GM18868 (cell line): ENCODE data around the gene ANKRD2.

Source experiments
- ATAC-seq: cut with Tn5 transposase; IDR thresholded peaks from one replicate; pipeline ENCODE4 v1.9.1; 2021; ENCODE audit warnings: mild to moderate bottlenecking, moderate library complexity; ENCODE audit not compliant: unreplicated experiment

ANKRD2 gene

DNA sequence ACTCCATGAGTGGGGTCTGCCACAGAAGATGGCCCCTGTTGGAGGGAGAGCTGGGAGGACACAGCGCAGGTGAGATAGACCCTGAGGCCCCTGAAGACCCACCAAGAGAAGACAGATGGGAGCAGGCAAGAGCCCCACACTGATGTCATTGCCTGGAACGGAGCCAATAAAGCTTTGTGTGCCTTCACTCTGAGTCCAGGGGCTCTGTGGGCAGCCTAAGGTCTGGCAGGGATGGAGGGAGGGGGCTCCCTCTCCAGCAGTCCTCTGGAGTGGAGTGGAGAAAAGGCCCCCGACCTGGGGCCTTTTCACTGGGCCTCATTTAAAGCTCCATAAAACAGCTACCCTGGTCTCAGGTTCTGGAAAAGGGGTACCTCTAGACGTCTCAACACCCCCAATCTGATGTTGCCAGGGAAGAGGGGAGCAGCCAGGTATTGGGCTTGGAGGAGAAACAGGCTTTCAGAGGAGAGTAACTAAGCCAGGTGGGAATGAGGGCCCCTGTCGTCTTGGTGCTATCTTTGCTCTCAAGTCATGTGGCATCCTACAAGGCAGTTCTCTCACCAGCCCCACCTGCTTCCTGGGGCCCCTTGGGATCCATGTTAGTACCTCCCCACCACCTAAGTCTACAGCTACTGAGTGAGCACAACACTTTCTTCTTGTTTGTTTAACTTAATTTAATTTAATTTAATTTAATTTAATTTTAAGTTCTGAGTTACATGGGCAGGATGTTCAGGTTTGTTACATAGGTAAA lies 18.3 kb downstream of the ANKRD2 start:
- no peak for ATAC-seq

DNA sequence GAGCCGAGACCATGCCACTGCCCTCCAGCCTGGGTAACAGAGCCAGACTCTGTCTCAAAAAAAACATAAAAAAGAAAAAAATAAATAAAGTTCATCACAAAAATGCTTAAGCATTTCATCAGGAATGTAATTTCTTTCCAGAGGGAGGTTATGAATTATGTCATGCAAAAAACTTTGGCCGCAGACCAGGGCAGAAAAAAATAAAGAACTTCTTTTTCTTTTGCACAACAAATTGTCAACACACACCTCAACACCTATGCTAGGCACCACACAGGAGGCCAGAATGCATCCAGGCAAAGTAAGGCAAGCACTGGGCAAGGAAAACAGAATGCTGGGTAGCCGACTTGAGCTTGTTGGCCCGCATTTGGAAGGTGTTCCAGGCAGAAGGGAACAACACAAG lies 20.8 kb downstream of the ANKRD2 start:
- no peak for ATAC-seq

DNA sequence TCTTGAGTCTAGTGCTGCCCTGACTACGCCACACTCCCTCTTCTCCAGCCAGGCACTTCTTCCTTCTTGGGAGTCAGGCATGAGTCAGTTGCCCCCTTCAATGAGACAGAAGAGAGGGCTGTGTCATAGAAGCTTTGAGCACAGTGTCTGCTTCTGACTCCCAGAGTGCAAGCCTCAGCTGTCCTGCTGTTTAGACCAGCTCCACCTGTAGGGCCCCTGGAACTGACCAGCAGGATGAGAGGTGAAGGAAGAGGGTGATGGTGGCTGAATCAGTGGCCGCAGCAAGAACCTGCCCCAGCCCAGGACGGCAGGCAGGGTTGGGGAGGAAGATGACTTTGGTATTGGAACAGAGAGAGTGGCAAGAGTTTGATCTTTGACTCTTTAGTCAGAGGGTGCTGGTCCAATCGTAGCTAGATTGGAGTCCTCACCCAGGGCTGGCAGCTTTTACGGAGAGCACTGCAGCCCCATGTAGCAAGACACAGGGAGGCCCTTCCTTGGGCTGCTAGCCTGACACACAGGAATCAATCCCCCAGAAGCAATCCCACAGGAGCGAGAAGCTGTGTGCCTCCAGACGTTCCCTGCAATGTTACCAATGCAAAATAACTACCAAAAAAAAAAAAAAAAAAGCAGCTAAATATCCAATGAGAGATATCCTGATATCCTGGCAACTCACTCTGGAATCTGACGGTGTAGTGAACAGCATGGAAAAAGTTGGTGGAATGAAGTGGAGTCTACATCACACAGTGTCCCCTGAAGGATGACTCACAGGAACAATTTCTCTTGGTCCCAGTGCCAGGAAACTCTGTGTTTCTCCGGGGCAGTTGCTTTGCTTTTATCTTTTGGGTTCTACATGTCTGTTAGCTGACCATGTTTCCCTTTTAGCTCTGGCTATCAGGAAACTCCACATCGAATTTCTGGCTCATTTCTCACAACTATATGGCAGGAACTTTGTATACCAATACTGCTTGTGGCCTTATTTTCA lies 23.8 kb downstream of the ANKRD2 start:
- no peak for ATAC-seq

DNA sequence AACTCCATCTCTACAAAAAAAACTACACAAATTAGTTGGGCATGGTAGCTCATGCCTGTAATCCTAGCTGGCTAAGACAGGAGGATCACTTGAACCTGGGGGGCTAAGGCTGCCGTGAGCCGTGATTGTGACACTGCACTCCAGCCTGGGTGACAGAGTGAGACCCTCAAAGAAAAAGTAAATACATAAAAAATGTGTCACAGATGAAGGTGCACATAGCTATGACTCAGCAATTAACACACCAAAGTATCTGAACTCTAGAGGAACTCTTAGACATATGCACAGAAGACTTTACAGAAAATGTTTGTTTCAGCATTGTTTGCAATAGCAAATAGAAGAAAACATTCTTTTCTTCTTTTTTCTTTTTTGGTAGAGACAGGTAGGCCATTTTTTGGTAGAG lies 25.2 kb downstream of the ANKRD2 start:
- ATAC-seq: no peak

DNA sequence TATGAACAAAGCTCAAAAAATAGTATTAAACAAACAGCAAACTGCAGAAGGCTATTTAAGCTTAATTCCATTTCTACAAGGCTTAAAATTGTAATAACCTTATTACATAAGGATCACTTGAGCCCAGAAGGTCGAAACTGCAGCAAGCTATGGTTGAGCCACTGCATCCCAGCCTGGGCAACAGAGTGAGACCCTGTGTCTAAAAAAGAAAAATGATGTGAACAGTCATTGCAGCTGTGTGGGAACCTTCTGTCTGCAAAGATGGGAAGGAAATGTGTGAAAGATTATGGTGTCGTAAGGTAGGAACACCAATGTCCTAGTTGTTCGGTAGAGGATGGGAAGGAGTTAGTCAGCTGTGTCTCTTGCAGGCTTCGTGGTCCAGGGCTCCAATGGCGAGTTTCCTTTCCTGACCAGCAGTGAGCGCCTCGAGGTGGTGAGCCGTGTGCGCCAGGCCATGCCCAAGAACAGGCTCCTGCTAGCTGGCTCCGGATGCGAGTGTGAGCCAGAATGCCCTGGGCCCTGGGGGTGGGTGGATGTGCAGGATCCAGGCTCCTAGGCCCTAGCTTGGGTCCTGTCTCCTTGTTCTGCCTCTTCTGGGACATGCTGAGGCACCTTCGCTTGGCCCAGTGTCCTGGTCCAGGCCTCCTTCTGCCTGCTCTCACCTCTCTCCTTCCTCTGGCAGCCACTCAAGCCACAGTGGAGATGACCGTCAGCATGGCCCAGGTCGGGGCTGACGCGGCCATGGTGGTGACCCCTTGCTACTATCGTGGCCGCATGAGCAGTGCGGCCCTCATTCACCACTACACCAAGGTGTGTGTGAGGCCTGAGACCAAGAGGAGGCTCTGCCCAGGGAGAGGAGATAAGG lies 26.1 kb downstream of the ANKRD2 start:
- ATAC-seq: no peak

DNA sequence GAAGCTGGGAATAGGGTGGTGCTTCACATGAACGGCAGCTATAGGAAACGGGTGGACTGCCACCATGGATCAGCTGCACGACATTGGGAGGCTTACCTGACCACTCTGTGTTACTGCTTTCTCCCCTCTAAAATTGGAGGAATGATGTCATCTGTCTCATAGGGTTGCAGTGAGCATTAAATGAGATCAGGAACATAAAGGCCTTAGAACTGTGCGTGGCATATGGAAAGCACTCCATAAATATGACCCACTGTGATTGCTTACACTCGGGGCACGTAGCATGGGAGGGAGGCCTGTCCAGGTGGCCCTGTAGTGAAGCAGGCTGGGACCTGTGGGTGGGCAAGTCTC lies 26.7 kb downstream of the ANKRD2 start:
- ATAC-seq: no peak

DNA sequence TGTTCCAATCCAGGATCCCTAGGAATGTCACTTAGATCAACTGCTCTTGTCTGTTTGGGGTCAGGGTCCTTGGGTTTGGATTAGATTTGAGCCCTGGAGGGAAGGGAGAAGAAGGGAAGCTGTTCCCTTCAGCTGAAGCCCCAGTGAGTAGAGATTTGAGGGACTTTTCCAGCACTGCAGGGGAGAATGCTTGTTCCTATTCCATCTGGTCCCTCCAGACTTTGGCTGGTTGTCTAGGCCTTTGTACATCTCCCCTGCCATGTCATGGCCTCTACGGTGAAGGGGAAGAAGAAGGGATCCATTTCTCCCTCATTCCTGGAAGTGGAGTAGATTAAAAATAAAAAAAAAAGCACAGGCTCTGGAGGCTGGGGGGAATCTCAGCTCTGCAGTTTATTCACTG lies 28.0 kb downstream of the ANKRD2 start:
- no peak for ATAC-seq

DNA sequence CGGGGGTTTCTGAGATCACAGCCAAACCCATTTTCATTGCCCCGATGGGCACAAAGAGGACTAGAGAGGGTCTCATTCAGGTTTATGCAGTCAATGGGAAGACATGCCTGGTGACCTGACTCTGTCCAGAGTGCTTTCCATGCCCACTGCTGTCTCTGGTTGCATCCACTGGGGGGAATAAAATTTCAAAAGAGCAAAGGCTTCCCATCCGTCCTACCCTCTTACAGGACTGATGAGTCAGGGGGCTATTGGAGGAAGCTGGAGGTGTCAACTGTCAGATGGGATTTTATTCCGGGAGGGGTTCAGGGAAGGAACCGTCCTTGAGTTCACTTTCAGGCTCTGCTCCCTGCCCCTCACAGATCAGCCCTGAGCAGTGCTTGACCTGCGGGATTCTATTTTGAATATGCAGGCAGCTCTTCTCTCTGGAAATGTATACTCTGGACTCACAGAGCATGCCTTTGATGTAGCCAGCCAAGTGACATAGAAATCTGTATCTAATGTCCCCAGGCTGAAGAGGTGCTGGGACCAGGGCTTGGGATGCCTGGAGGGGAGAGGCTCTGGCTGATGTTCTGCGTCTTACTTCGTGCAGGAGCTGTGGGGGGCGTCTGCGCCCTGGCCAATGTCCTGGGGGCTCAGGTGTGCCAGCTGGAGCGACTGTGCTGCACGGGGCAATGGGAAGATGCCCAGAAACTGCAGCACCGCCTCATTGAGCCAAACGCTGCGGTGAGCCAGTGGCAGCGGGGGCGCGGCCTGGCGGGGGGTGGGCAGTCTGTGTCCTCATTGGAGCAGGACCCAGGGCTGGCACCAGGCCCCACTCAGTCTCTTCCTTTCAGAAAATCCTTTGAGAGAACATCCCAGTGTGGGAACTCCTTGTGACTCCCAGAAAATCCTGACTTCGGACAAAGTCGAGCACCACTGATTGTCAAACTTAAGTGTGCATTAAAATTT lies 29.0 kb downstream of the ANKRD2 start:
- ATAC-seq: no peak

DNA sequence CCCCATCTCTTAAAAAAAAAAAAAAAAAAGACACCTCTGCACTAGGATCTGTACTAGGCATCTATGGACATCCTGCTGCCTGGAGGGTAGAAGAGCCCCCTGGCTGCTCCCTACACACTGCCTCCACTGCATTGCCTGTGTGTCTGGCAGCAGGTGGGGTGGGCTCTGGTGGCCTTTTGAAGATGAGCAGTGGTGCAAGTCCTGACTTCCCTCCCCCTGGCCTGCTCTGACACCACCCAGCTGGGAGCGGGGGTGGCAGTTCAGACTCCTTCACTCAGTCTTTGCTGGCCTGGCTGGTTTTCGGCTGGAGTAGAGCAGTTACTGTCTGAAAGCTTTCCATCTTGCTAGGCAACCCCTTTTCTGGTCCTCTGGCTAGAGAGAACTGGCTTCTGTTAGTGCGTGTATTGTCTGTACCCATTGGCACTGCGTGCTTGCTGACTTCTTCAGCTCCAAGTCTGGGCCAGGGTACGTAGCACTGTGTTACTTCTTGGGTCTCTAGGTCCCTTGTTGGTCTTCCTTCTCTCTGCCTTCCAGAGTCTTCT lies 34.6 kb downstream of the ANKRD2 start:
- no peak for ATAC-seq

DNA sequence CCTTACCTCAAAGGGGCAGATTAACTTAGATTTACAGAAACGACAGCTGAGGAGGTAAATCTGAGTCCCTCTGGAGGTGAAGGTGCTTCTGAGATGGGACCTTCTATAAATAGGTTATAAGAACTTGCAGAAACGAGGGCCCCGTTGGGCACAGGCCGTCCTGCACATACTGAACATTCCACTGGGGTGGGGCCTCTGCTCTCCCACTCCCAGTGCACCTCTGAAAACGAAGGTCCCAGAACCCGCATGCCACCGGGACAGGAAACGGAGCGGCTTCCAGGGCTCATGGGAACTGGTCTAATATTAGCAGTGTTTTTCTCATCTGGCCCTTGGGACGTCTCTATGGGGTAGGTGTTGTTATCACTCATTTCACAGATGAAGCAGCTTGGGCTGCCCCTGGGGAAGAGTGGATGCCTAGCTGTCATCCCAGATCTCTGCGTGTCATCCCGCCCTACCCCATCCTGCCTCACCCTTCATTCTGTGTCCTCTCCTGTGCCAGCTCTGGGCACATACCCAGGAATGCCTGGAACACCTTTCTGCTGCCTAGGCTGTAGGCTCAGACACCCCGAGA lies 36.5 kb downstream of the ANKRD2 start:
- ATAC-seq: no peak

DNA sequence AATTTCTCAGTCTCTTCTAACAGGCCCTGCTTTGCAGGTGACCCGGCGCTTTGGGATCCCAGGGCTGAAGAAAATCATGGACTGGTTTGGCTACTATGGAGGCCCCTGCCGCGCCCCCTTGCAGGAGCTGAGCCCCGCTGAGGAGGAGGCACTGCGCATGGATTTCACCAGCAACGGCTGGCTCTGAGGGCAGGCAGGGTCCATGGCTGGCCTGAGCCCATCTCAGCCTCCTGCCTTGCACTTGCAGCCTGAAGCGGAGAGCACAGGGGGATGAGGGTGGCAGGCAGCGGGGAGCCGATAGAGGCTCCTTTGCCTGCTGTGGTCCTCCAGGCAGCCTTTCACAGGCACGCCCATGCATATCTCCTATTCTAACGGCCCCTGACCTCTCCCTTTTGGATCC lies 38.9 kb downstream of the ANKRD2 start:
- ATAC-seq: no peak

DNA sequence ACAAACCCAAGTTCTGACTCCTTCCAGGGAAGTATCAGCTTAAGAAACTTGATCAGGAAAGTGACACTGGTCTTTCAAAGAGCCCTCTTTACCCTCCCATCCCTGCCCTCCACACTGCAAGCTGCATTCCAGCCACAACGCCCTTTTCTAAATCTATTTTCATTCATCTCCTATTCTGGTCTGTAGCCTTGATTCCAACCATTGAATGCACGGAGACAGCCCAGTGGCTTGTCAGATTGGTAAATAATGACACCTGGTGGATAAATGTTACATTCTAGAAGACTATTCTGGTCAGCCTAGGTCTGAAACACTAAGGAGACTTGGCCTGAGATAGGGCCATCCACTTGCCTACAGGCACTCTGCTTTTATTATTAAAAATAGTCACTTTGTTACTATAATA lies 39.8 kb downstream of the ANKRD2 start:
- no peak for ATAC-seq

DNA sequence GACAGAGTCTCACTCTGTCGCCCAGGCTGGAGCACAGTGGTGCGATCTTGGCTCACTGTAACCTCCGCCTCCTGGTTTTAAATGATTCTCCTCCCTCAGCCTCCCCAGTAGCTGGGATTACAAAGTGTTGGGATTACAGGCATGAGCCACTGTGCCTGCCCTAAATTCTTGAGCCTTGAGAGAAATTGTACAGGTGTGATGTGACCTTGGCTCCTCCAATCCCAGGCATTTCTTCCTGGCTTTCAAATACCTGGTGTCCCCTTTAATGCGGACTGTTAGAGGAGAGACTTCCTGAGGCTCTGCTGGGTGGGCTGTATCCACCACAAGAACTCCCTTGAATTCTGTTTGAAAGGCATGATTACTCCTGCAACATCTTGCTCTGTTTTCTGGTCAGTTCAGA lies 45.7 kb downstream of the ANKRD2 start:
- no peak for ATAC-seq

DNA sequence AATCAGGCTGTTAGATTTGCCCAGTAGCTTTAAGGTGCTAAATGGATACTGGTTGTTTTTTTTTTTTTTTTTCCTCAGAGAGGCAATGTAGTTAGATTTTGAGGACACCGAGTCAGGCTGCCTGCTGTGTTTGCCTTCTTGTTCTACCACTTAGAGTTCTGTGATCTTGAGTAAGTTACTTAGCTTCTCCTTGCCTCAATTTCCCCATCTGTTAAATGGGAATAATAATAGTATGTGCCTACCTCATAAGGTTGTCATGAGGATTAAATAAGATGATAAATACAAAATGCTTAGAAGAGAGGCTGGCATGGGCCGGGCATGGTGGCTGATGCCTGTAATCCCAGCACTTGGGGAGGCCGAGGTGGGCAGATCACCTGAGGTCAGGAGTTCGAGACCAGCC lies 46.2 kb downstream of the ANKRD2 start:
- no peak for ATAC-seq

DNA sequence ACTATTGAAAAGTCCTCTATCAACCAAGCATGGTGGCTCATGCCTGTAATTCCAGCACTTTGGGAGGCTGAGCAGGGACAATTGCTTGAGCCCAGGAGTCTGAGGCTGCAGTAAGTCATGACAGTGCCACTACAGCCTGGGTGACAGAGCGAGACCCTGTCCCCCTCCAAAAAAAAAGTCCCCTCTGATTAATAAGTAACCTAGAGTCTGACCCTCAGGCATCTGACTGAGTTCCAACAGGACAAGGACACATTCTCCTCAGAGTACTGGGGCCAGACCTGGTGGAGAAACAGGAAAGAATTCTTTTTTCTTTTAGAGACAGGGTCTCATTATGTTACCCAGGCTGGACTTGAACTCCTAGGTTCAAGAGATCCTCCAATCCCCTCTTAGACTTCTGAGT lies 50.7 kb downstream of the ANKRD2 start:
- ATAC-seq: no peak

DNA sequence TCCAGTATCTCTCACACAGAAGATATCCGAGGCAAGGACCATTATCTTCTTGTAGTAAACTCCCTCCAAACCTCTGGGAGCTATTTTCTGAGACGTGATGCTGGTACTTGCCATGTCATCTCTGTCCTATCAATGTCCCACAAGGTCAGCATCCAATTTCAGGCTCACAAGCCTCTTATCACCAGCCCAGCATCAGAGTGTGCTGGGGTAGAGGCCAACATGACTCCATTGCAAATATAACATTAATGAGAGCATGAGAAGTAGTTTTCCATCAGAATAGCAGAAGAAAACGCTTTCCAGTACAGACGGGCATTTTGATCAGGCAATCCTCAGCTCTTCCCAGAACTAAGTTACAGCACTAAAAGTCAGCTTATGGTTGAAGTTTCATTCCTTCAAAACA lies 55.2 kb downstream of the ANKRD2 start:
- ATAC-seq: no peak

DNA sequence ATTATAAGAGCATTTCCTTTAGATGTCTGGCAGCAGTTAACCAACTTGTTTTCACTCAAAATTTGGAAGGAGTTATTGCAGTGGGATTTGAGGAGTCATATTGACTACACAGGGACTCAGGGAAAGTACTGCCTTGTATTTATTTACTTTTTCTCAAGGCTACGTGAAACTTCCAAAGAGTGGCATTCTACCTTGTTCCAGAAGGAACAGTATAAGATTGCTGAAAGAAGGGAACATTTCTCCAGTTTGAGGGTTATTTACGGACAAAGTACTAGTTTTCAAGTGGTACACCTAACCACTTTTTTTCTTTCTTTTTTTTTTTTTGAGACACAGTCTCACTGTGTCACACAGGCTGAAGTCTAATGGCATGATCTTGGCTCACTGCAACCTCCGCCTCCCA lies 55.6 kb downstream of the ANKRD2 start:
- no peak for ATAC-seq

DNA sequence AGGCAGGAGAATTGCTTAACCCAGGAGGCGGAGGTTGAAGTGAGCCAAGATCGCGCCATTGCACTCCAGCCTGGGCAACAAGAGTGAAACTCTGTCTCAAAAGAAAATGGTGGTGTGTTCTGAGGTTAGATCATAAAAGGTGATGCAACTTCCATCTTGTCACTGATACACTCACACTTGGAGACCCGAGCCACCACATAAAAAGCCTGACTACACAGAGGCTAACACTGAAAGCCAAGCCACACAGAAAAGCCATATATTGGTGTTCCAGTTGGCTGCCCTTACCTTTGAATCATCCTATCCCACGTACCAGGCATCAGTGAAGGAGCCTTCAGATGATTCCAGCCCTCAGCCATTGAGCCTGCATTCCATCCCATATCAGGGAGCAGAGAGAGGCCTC lies 56.7 kb downstream of the ANKRD2 start:
- no peak for ATAC-seq

DNA sequence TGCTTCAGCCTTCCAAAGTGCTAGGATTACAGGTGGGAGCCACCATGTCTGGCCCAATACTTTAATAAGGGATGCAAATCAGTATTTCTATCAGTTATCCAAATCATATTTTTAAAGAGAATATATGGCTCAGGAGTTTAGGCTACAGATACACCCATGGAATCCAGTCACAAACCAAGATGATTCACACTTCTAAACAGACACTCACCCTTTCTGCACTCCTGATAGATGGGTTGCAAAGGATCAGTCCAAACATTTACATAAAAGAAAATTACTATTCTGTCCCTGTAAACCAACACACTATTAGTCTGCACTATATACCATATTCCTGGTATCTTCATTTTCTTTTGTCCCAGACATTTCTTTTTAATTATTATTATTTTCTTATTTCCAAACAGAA lies 58.5 kb downstream of the ANKRD2 start:
- no peak for ATAC-seq
